ENCODE measurements around the gene ARL13B.
"Not testable (repeated sequence)": the region's sequence is repeated elsewhere in the genome, so short reads cannot be mapped to it uniquely, and the experiment has no call there.

ARL13B gene

GRCh38 chr3:93979850-93980676 is at the start of gene ARL13B:
Gene ARL13B, plus strand, starts transcription at chr3:93980155. Its CDS starts 269 bp downstream, at chr3:93980424.
- DNase-seq, result peak; percentile 84

- no peak for DNase-seq
Observed at GRCh38 chr3:93931597-93932229, 48.2 kb upstream of the ARL13B start.

GRCh38 chr3:93934366-93935046 is 45.4 kb upstream of the ARL13B start:
- no peak for DNase-seq

- DNase-seq, result no peak
Observed at GRCh38 chr3:93936549-93936948, 43.4 kb upstream of the ARL13B start.

- not testable (repeated sequence) for DNase-seq
Observed at GRCh38 chr3:93937485-93937884, 42.5 kb upstream of the ARL13B start.

GRCh38 chr3:93949958-93950357 is 30.0 kb upstream of the ARL13B start:
- not testable (repeated sequence) for DNase-seq

- no peak for DNase-seq
Observed at GRCh38 chr3:93961026-93961425, 18.9 kb upstream of the ARL13B start.

GRCh38 chr3:93961489-93961888 is 18.5 kb upstream of the ARL13B start:
- no peak for DNase-seq

- no peak for DNase-seq
Observed at GRCh38 chr3:93962798-93963197, 17.2 kb upstream of the ARL13B start.

GRCh38 chr3:93965106-93965505 is 14.8 kb upstream of the ARL13B start:
- not testable (repeated sequence) for DNase-seq

- no peak for DNase-seq
Observed at GRCh38 chr3:93969443-93969842, 10.5 kb upstream of the ARL13B start.

GRCh38 chr3:93969997-93970396 is 10.0 kb upstream of the ARL13B start:
- no peak for DNase-seq

GRCh38 chr3:93973131-93974126 is 6.5 kb upstream of the ARL13B start, which contains the start of gene PROS1:
Gene PROS1, minus strand, starts transcription at chr3:93973896. Its CDS starts 147 bp downstream, at chr3:93973749.
- DNase-seq, result peak; percentile 35

GRCh38 chr3:93981649-93982048 is 1.7 kb downstream of the ARL13B start:
- no peak for DNase-seq

GRCh38 chr3:93983408-93983807 is 3.5 kb downstream of the ARL13B start:
- no peak for DNase-seq

GRCh38 chr3:93984618-93985017 is 4.7 kb downstream of the ARL13B start:
- DNase-seq, result no peak

GRCh38 chr3:93988283-93988682 is 8.3 kb downstream of the ARL13B start:
- no peak for DNase-seq

- DNase-seq, result no peak
Observed at GRCh38 chr3:93988764-93989163, 8.8 kb downstream of the ARL13B start.

- DNase-seq, result no peak
Observed at GRCh38 chr3:93989241-93989640, 9.3 kb downstream of the ARL13B start.

GRCh38 chr3:93991631-93992030 is 11.7 kb downstream of the ARL13B start:
- no peak for DNase-seq

- no peak for DNase-seq
Observed at GRCh38 chr3:93992207-93992606, 12.3 kb downstream of the ARL13B start.

- no peak for DNase-seq
Observed at GRCh38 chr3:93994056-93994455, 14.1 kb downstream of the ARL13B start.

Measured in NCI-H748 treated with DMSO at 0.1 percent for 48 hours (cell line).